ENCODE results near the gene BTBD6. TPM values are rescaled to one million over a fixed set of nuclear protein-coding genes. Genes with fewer than 3 reads are reported as not detected.

BTBD6 gene
- total and polyA plus RNA-seq, 2 donors (not counting 3 experiments of a cell fraction or from before 2014, with no cell fraction given) = 63.1 to 65.0 TPM

DNA sequence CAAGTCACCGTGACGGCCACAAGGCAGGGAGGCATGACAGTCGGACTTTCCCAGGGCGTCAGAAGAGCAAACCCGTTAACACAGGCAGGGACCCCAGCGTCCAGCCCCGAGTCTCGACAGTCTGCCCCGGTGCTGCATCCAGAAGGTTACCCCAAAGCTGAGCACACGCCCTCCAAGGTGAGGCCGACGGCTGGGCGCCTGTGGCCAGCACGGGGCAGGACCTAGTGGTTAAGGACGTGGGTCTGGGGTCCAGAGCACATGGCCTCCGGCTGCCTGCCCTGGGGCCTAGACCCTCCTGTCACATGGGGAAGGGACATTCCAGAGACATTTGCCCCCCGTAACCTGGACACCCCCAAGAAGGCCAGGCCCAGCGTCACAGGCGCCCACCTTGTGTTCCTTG, 29.7 kb upstream of the BTBD6 start:
- Histone ChIP-seq H3K79me2 (ENCODE audit: control insufficient read depth, insufficient read depth, low read length) (no peaks in the 10 kb centered on the region), H3K4me2 (ENCODE audit: insufficient read depth, low read length) (no peak overlapping the region), H4K20me1 (replicated peaks; ENCODE audit: control insufficient read depth, extremely low read depth, insufficient read depth, low read length) (no peaks in the 10 kb centered on the region), H3K36me3 (ENCODE audit: control insufficient read depth in 2 of 2, extremely low read depth in 1 of 2, insufficient read depth in 2 of 2, low read length in 2 of 2) (peaks cover 0 to 30% of the 10 kb centered on the region in 2 experiments), H3K9ac (replicated peaks; ENCODE audit: extremely low read depth, insufficient read depth, low read length) (no peak overlapping the region), H3K4me1 (ENCODE audit: control insufficient read depth, extremely low read depth, insufficient read depth, low read length) (no peaks in the 10 kb centered on the region), H3K9me1 (replicated peaks; ENCODE audit: control insufficient read depth, extremely low read depth, insufficient read depth, low read length) (no peaks in the 10 kb centered on the region), H3K27me3 (ENCODE audit: control insufficient read depth in 2 of 2, insufficient read depth in 2 of 2, low read length in 2 of 2) (no peaks in the 10 kb centered on the region), H3K4me3 (replicated peaks in 1 of 3; ENCODE audit: insufficient read depth in 1 of 3, low read depth in 1 of 3, low read length in 3 of 3) (no peak overlapping the region), H3K9me3 (replicated peaks; ENCODE audit: control insufficient read depth, insufficient read depth, low read length) (no peaks in the 10 kb centered on the region), H2AFZ (ENCODE audit: low read depth, low read length) (no peak overlapping the region), H3K27ac (ENCODE audit: insufficient read depth, low read depth, low read length) (no peak overlapping the region)
- TF ChIP-seq JUN (IDR thresholded peaks at IDR 0.05; ENCODE audit: borderline replicate concordance, insufficient read depth, insufficient read length, low read depth) = no peak
- TF ChIP-seq, protein P1, sequence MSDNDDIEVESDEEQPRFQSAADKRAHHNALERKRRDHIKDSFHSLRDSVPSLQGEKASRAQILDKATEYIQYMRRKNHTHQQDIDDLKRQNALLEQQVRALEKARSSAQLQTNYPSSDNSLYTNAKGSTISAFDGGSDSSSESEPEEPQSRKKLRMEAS (IDR thresholded peaks at IDR 0.05; ENCODE audit: insufficient read depth, insufficient read length) = no peak
- TF ChIP-seq GATA2 (IDR thresholded peaks at IDR 0.05; ENCODE audit: insufficient read depth, insufficient read length, low read depth, low read length) = no peak
- intact Hi-C loops (cut with micrococcal nuclease) = no loop called here
- no peak for FAIRE-seq
- dilution Hi-C loops (cut with MboI; ENCODE audit: extremely low pct_ligation_motif_present, low sequenced_read_pairs) = no loop called here
- ChIA-PET CTCF (no interaction called here), POLR2A (no interaction called here)
- no peak for DNase-seq (ENCODE audit: low read depth, low spot score)
- no TSS peak for BruUV-seq (replicated peaks)

- ChIA-PET POLR2A (no interaction called here), CTCF (no interaction called here)
- Histone ChIP-seq H2AFZ (ENCODE audit: low read depth, low read length) (no peak overlapping the region), H3K79me2 (ENCODE audit: control insufficient read depth, insufficient read depth, low read length) (no peaks in the 10 kb centered on the region), H3K9ac (replicated peaks; ENCODE audit: extremely low read depth, insufficient read depth, low read length) (no peak overlapping the region), H3K4me1 (ENCODE audit: control insufficient read depth, extremely low read depth, insufficient read depth, low read length) (no peaks in the 10 kb centered on the region), H3K27me3 (ENCODE audit: control insufficient read depth in 2 of 2, insufficient read depth in 2 of 2, low read length in 2 of 2) (no peaks in the 10 kb centered on the region), H3K36me3 (ENCODE audit: control insufficient read depth in 2 of 2, extremely low read depth in 1 of 2, insufficient read depth in 2 of 2, low read length in 2 of 2) (peaks cover 0 to 28% of the 10 kb centered on the region in 2 experiments), H3K9me1 (replicated peaks; ENCODE audit: control insufficient read depth, extremely low read depth, insufficient read depth, low read length) (no peaks in the 10 kb centered on the region), H3K9me3 (replicated peaks; ENCODE audit: control insufficient read depth, insufficient read depth, low read length) (no peaks in the 10 kb centered on the region), H4K20me1 (replicated peaks; ENCODE audit: control insufficient read depth, extremely low read depth, insufficient read depth, low read length) (no peaks in the 10 kb centered on the region), H3K4me2 (ENCODE audit: insufficient read depth, low read length) (no peak overlapping the region), H3K4me3 (replicated peaks in 1 of 3; ENCODE audit: insufficient read depth in 1 of 3, low read depth in 1 of 3, low read length in 3 of 3) (no peak overlapping the region), H3K27ac (ENCODE audit: insufficient read depth, low read depth, low read length) (no peak overlapping the region)
- DNase-seq (ENCODE audit: low read depth, low spot score) = no peak
- FAIRE-seq = no peak
- intact Hi-C loops (cut with micrococcal nuclease) = no loop called here
- no TSS peak for BruUV-seq (replicated peaks)
- dilution Hi-C loops (cut with MboI; ENCODE audit: extremely low pct_ligation_motif_present, low sequenced_read_pairs) = no loop called here
- TF ChIP-seq, protein P1 (IDR thresholded peaks at IDR 0.05; ENCODE audit: insufficient read depth, insufficient read length) = no peak
- no peak for TF ChIP-seq POLR2AphosphoS5 (IDR thresholded peaks at IDR 0.05; ENCODE audit: insufficient read depth, low read depth, low read length)
- TF ChIP-seq, protein P2, sequence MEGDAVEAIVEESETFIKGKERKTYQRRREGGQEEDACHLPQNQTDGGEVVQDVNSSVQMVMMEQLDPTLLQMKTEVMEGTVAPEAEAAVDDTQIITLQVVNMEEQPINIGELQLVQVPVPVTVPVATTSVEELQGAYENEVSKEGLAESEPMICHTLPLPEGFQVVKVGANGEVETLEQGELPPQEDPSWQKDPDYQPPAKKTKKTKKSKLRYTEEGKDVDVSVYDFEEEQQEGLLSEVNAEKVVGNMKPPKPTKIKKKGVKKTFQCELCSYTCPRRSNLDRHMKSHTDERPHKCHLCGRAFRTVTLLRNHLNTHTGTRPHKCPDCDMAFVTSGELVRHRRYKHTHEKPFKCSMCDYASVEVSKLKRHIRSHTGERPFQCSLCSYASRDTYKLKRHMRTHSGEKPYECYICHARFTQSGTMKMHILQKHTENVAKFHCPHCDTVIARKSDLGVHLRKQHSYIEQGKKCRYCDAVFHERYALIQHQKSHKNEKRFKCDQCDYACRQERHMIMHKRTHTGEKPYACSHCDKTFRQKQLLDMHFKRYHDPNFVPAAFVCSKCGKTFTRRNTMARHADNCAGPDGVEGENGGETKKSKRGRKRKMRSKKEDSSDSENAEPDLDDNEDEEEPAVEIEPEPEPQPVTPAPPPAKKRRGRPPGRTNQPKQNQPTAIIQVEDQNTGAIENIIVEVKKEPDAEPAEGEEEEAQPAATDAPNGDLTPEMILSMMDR (IDR thresholded peaks at IDR 0.05; ENCODE audit: extremely low read depth in 1 of 2, insufficient read depth in 1 of 2, low read depth in 1 of 2, low read length in 2 of 2) = no peak
- no peak for TF ChIP-seq FOS (IDR thresholded peaks at IDR 0.05; ENCODE audit: borderline replicate concordance, insufficient read depth, low read length)
- no peak for TF ChIP-seq POLR2A (IDR thresholded peaks at IDR 0.05; ENCODE audit: low read depth, low read length)
- no peak for TF ChIP-seq MYC (IDR thresholded peaks at IDR 0.05; ENCODE audit: low read depth, low read length)
- TF ChIP-seq JUN (IDR thresholded peaks at IDR 0.05; ENCODE audit: borderline replicate concordance, insufficient read depth, insufficient read length, low read depth) = no peak
Measured at GRCh38 chr14:105219043-105219612, 29.2 kb upstream of the BTBD6 start.
